DMS153 (cell line): ENCODE results near the gene SIL1.
A peak's percentile ranks its signal among the peaks of the same experiment; 100 is the strongest.
"Not testable (repeated sequence)": the region's sequence is repeated elsewhere in the genome, so short reads cannot be mapped to it uniquely, and the experiment has no call there.

Experiments
- DNase-seq: peaks from one replicate; lab custom pipeline; 2025; lab: John Stamatoyannopoulos, UW

The SIL1 gene

DNA sequence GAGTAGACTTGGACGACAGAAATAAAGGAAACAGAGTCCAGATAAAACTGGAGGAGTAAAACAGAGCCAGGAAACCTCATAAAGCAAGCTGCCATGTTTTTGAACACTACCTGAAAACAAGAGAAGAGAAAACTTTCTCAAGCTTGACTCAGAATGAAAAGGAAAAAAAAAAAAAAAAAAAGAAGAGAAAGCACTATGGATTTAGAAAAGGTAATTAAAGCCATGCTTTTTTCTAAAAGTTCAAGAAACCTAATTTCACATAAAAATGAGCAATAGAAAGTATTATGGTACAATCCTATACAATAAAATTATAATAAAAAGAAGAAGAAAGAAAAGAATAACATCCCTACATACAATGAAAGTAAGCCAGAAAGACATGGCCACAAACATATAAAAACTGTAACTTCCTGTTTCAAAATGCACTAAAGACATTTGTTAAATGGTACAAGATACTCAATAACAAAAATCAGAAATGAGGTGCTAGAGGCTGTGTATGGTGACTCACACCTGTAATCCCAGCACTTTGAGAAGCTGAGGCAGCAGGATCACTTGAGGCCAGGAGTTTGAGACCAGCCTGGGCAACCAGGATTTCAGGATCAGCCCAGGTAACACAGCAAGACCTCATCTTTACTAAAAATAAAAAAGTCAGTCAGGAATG is 129.5 kb downstream of the SIL1 start:
- no peak for DNase-seq

DNA sequence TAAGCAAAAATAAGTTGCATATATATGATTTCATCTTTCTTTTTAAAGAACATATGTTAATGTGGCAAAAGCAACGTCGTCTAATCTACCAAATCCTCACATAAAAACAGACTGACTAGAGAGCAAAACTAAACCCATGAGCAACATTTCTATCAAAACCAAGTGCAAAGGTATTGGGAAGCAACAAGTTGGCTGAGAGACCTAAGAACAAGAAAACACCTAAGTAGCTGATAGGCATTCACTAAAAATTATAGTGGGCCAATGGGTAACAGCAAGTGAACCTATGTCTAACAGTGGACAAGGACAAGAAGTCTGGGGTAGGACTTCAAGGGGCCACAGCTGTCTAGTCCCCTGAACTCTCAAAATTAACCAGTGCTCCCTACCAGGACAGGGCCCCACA is 130.1 kb downstream of the SIL1 start:
- no peak for DNase-seq

GRCh38 chr5:139065306-139065705 is 132.9 kb downstream of the SIL1 start:
- no peak for DNase-seq

GRCh38 chr5:139064613-139065012 is 133.6 kb downstream of the SIL1 start:
- DNase-seq = peak; percentile 51

DNA sequence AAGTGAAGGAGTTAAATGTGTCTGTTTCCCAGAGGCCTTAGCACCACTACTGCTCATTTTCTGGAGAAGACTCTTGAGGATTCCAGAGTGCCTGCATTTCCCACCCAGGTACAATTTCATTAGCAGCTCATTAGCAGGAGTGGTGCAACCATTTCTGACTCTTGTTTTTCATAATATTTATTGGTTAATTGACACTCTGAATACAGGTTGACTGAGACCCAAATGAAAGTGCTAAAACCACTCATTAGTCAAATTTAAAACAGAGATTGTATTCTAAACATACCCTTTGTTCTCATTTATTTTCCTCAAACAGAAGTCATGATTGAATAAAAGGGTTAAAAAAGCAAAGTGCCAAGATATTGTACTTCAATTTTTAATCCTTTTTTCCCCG is 134.5 kb downstream of the SIL1 start:
- DNase-seq = no peak

DNA sequence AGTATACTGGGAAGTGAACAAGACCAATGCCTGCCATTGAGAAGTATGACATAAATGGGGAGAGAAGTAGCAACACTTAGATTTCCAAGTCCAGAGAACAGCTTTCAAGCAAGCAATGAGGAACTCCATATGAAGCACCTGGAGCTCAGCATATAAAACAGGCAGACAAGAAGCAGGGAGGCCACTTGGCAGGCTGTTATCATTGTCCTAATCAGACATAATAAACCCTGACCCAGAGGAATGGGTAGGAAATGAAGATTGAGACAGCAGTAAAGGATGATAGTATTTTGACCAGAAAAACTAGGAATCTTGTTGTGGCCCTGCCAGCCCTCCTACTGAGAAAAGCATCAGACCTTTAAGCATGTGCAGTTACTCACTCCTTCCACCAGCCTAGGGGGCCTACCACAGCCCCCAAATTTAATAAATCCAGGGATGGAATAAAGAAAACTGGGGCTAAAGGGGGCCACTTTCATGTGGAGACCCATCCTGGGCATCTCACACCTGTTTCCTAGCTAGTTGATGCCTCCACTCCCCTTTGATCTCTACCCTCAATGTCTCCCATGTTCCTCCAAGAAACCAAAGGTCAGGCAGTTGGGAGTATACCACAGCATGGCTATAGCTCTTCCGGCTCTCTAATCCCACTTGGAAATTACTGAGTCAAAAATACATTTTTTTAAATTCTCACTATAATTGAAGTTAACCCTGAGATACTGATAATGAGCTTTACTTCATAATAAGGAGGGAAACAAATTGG is 135.1 kb downstream of the SIL1 start:
- no peak for DNase-seq

DNA sequence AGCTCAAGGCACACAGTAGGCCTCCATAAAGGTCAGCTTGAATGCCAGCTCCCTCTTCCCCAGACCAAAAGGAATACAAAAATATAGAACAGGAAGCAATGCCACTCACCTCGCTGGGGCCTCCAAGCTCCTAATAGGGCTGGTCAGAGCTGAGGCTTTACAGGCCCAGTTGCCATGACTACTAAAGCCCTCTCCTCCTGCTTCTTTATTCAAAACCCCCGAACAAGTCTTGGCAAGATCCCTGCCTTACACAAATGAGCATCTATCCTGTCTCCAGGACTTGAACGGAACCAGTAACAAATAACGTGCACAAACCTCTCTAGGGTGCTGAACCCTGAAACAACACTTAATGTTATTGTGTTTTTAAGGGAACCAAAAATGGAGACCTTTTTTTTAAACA is 136.3 kb downstream of the SIL1 start:
- DNase-seq = no peak

GRCh38 chr5:139061274-139061673 is 136.9 kb downstream of the SIL1 start:
- no peak for DNase-seq

DNA sequence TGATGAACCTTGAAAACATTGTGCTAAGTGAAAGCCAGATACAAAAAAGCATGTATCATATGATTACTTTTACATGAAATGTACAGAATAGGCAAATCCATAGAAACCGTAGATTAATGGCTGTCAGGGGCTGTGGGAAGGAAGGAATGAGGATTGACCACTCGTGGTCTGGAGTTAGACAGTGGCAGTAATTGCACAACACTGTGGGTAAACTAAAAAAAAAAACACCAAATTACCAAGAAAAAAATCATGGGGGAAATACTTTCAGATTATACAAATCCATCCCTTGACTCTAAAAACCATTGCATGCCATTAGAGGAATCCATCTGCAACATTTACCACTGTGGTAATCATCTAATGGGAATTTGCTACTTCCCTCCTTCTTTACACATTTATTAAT is 140.0 kb downstream of the SIL1 start:
- DNase-seq = no peak

- not testable (repeated sequence) for DNase-seq
Measured at GRCh38 chr5:139057045-139057939, 140.9 kb downstream of the SIL1 start.

- DNase-seq = no peak
Measured at GRCh38 chr5:139052975-139053374, 145.2 kb downstream of the SIL1 start.

DNA sequence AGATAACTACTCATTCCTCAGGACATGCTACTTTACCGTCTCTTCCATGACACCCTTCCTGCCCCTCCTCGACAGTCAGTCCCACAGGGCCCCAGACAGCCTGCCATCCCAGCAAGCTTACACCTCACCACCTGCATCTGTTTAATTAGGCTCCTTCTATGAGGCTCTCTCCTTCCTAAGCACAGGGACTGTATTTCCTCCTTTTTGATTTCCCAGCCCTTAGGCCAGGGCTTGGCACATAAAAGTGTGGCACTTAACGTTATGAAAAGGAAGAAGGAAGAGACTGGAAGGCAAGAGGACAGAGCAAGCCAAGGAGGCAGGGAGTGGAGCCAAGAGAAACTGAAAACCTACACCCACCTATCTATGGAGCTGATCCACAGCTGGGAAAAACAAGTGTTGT is 146.8 kb downstream of the SIL1 start:
- DNase-seq = peak; percentile 15

- no peak for DNase-seq
Measured at GRCh38 chr5:139050432-139050831, 147.7 kb downstream of the SIL1 start.

DNA sequence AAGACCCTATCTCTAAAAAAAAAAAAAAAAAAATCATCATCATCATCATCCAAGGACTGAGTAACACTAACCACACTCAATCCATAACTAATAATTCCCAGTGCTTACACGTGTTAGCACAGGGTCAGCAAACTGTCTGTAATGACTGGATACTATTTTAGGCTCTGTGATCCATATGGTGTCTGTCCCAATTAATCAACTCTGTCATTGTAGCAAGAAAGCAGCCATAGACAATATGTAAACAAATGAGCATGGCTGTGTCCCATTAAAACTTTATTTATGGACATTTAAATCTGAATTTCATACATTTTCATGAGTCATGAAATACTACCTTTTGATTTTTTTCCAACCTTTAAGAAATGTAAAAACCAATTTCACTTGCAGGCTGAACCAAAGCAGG is 148.4 kb downstream of the SIL1 start:
- DNase-seq = no peak

DNA sequence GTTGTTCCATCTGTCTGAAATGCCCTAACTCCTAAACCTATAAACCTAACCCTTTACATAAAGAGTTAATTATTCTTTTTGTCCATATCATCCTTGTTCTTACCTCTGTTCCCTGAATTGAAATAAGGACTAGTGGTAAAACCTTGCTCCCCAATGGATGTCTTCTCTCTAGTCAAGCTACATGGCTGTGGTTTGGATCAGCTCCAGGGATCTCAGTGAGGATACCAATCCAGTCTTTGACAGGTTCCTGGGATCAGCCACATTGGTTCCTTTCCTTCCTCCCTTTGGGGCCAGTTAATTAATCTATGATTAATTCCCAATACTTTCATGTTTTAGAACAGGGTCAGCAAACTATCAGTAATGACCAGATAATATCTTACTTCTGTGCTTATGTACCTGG is 151.6 kb downstream of the SIL1 start:
- DNase-seq = no peak

DNA sequence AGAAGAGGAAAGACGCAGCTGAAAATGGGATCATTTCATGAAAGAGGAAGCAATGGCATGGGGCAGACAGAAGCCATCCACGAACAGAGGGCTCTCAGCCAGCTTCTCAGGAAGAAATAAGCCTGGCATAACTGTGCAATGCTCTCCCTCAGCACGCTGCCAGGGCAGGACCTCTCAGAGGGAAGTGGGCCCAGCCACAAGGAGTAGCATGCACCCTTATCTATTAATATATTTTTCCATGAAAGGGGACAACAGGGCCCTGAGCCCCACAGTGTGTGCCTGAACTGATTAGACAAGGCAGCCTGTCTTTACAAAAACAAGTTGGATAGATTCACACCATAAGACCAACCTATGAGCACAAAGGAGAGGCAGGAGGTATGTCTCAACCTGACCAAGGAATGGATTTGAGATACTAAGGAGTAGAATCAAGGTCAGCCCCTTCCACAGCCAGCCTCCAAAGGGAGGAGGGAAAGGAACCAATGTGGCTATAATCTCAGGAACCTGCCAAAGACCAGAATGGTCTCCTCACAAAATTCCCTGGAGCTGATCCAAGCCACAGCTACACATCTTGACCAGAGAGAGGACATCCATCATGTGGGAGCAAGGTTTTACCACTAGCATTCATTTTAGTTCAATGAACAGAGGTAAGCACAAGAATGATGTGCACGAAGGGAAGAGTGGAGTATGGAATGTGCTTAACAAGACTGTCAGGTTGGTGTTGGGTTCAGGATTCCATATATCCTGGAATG is 154.8 kb downstream of the SIL1 start:
- DNase-seq = no peak

- no peak for DNase-seq
Measured at GRCh38 chr5:139040081-139040480, 158.1 kb downstream of the SIL1 start.

DNA sequence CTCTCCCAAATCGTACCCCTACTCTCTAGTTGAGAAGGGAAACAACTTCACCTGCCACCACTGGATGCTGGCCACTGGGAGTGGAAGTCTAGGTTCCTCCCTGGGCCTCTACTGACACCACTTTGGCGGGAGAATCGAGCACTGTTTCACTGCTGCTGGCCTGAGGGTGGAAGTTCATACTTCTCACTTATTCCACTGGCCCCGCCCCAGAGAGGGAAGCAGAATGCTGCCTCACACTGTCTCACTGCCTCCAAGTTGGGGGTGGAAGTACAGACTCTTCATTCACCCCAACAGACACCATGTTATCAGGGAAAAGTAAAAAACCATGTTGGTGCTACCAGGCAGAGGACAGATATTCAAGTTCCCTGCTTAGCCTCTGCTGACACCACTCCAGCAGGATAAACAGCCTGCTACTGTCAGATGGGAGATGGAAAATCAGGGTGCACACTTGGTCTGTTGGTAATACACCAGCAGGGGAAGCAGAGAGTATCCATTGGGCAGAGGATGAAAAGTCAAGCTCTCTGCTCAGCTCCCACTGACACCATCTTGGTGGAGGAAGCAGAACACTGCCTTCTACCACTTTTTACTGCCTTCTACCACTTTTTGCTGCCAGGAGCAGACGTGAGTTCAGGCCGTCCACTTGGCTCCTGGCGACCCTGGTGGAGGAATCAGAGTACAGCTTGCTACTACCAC is 159.4 kb downstream of the SIL1 start:
- no peak for DNase-seq

- DNase-seq = no peak
Measured at GRCh38 chr5:139037732-139038131, 160.4 kb downstream of the SIL1 start.

DNA sequence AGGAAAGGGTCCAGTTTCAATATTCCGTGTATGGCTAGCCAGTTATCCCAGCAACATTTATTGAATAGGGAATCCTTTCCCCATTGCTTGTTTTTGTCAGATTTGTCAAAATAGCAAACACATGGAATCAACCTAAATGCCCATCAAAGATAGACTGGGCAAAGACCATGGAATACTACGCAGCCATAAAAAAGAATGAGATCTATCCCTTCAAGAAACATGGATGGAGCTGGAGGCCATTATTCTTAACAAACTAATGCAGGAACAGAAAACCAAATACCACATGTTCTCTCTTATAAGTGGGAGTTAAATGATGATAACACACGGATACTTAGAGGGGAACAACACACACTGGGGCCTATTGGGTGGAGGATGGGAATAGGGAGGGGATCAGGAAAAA is 161.8 kb downstream of the SIL1 start:
- not testable (repeated sequence) for DNase-seq

DNA sequence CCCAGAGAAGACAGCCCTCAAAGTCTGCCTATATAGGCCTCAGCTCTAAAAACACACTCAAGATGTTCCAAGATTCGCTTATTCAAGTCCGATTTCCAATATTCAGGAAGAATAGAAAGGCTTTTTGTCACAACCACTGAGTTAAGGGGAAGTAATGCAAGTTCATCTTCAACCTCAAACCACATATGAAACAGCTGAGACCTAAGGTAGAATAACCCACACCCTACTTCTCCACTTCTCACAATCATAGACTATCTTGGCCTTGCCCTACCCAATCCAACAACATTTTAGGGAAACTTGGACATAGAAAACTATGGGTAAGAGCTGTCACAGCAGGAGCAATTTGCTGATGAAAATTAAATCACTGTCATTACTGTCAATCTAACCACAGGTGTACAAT is 171.0 kb downstream of the SIL1 start:
- DNase-seq = no peak

GRCh38 chr5:139025651-139026050 is 172.5 kb downstream of the SIL1 start:
- DNase-seq = no peak
